Natural killer cell (primary cell): Measurements from ENCODE around the gene KCND2. TPM values are rescaled to one million over a fixed set of nuclear protein-coding genes. Genes with fewer than 3 reads are reported as not detected.

Experiments used
- ATAC-seq, 3 donors: fragments of 150-1000 bp in 2 of 3; fragments of 200-7000 bp in 1 of 3; cut with Tn5 transposase; 1 replicate in 1 of 3; 2 replicates in 2 of 3; pipeline ENCODE4 v1.10.0; 2021; ENCODE audit warnings: mild to moderate bottlenecking in 2 of 3, moderate library complexity in 2 of 3
- DNase-seq, 2 donors: peaks; one replicate each; pipeline versions ENCODE4 v3.0.0 to v3.0.0-alpha.2; 2013 to 2021; ENCODE audit warnings: mixed read lengths in 1 of 2
- H3K27ac ChIP-seq: one replicate; pipeline ENCODE4 v1.5.1; 2013; ENCODE audit warnings: mild to moderate bottlenecking, low read length
- H3K27me3 ChIP-seq: one replicate; pipeline ENCODE4 v1.6.1; 2013; ENCODE audit warnings: low read length; ENCODE audit not compliant: control insufficient read depth, insufficient read depth
- H3K36me3 ChIP-seq: one replicate; pipeline ENCODE4 v1.6.1; 2013; ENCODE audit warnings: low read length; ENCODE audit not compliant: control insufficient read depth, insufficient read depth
- H3K4me1 ChIP-seq: one replicate; pipeline ENCODE4 v1.6.1; 2013; ENCODE audit warnings: low read length; ENCODE audit not compliant: control insufficient read depth, insufficient read depth
- H3K4me3 ChIP-seq: one replicate; pipeline ENCODE4 v1.5.1; 2013; ENCODE audit warnings: low read length
- H3K9me3 ChIP-seq: one replicate; pipeline ENCODE4 v1.6.1; 2013; ENCODE audit warnings: low read length; ENCODE audit not compliant: control insufficient read depth, insufficient read depth
- H3K27ac Mint-ChIP-seq, 2 donors: one replicate each; pipeline ENCODE4 v1.8.0; 2022; ENCODE audit warnings: mild to moderate bottlenecking in 2 of 2, mixed read lengths in 2 of 2, moderate library complexity in 1 of 2
- H3K27me3 Mint-ChIP-seq, 2 donors: one replicate each; pipeline ENCODE4 v1.8.0; 2022; ENCODE audit warnings: low read depth in 2 of 2, mixed read lengths in 2 of 2
- H3K36me3 Mint-ChIP-seq: one replicate; pipeline ENCODE4 v1.8.0; 2022; ENCODE audit warnings: mixed read lengths
- H3K4me1 Mint-ChIP-seq, 2 donors: one replicate each; pipeline ENCODE4 v1.8.0; 2022; ENCODE audit warnings: mixed read lengths in 2 of 2
- H3K4me3 Mint-ChIP-seq: one replicate; pipeline ENCODE4 v1.8.0; 2022; ENCODE audit warnings: mild to moderate bottlenecking, moderate library complexity, mixed read lengths
- H3K9me3 Mint-ChIP-seq, 2 donors: one replicate each; pipeline ENCODE4 v1.8.0; 2022; ENCODE audit warnings: mixed read lengths in 2 of 2
- whole genome bisulfite sequencing: methylation state at CpG from one replicate; pipeline ENCODE4 v1.1.7; 2013; ENCODE audit warnings: missing lambda C conversion rate; ENCODE audit not compliant: insufficient coverage; 5-methylcytosine and 5-hydroxymethylcytosine counted together
- intact Hi-C: fragments of 100-400 bp; cut with micrococcal nuclease; formaldehyde crosslinking; loops from one replicate; pipeline ENCODE4 v1.14.2; 2022
- total RNA-seq, 4 donors: library from RNA; stranded (reverse); fragments of 120-200 nt in 1 of 4; gene quantifications; one replicate each; pipeline versions ENCODE4 v1.2.3 to v1.2.4, GENCODE V29; 2013 to 2022
- TF ChIP-seq, protein P1 (sequence below): fragments of 200-600 bp; IDR thresholded peaks from one replicate; pipeline ENCODE4 v1.8.0; 2022; ENCODE audit warnings: antibody characterized with exemption

KCND2 gene
- total RNA-seq, 3 donors from 2014 or later (not counting 1 experiment from before 2014, with no cell fraction given): not detected

GRCh38 chr7:120273476-120273975 is 551 bp downstream of the KCND2 start:
- Mint-ChIP-seq H3K27me3 (peaks cover 0 to 4% of the 10 kb centered on the region in 2 donors), H3K4me1 (no peaks in the 10 kb centered on the region), H3K9me3 (no peaks in the 10 kb centered on the region), H3K36me3 (no peaks in the 10 kb centered on the region), H3K27ac (no peak overlapping the region), H3K4me3 (no peak overlapping the region)
- Histone ChIP-seq H3K4me3 (no peak overlapping the region), H3K27ac (no peak overlapping the region), H3K27me3 (peaks cover 4% of the 10 kb centered on the region), H3K9me3 (peaks cover 7% of the 10 kb centered on the region), H3K36me3 (no peaks in the 10 kb centered on the region), H3K4me1 (peaks cover 5% of the 10 kb centered on the region)
- TF ChIP-seq, protein P1, sequence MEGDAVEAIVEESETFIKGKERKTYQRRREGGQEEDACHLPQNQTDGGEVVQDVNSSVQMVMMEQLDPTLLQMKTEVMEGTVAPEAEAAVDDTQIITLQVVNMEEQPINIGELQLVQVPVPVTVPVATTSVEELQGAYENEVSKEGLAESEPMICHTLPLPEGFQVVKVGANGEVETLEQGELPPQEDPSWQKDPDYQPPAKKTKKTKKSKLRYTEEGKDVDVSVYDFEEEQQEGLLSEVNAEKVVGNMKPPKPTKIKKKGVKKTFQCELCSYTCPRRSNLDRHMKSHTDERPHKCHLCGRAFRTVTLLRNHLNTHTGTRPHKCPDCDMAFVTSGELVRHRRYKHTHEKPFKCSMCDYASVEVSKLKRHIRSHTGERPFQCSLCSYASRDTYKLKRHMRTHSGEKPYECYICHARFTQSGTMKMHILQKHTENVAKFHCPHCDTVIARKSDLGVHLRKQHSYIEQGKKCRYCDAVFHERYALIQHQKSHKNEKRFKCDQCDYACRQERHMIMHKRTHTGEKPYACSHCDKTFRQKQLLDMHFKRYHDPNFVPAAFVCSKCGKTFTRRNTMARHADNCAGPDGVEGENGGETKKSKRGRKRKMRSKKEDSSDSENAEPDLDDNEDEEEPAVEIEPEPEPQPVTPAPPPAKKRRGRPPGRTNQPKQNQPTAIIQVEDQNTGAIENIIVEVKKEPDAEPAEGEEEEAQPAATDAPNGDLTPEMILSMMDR: no peak
- no peak for DNase-seq
- intact Hi-C loops: no loop called here
- ATAC-seq: no peak
- WGBS: 6% methylated on average over 33 of the region's 38 CpGs

DNA sequence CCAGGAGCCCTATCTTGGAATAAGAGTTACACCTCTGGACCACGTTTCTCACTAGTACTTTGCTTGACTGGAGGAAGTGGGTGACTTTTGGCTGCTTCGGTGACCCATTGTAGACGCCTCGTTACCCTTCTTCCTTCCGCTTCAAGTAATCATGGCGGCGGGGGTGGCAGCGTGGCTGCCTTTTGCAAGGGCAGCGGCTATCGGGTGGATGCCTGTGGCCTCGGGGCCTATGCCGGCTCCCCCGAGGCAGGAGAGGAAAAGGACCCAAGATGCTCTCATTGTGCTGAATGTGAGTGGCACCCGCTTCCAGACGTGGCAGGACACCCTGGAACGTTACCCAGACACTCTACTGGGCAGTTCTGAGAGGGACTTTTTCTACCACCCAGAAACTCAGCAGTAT is 1.5 kb downstream of the KCND2 start:
- Mint-ChIP-seq H3K27me3 (peaks cover 0 to 4% of the 10 kb centered on the region in 2 donors), H3K27ac (no peak overlapping the region), H3K4me3 (no peak overlapping the region), H3K4me1 (no peaks in the 10 kb centered on the region), H3K36me3 (no peaks in the 10 kb centered on the region), H3K9me3 (peaks cover 2% of the 10 kb centered on the region in 2 donors)
- no peak for ATAC-seq
- H3K9me3 ChIP-seq: peaks cover 7% of the 10 kb centered on the region
- 94% methylated on average over 16 of the region's 16 CpGs for WGBS
- intact Hi-C loops: no loop called here
- peaks cover 5% of the 10 kb centered on the region for H3K4me1 ChIP-seq
- TF ChIP-seq, protein P1: no peak
- no peak for DNase-seq
- H3K27ac ChIP-seq: no peak overlapping the region
- H3K4me3 ChIP-seq: no peak overlapping the region
- no peaks in the 10 kb centered on the region for H3K36me3 ChIP-seq
- peaks cover 4% of the 10 kb centered on the region for H3K27me3 ChIP-seq

- H3K36me3 Mint-ChIP-seq: no peaks in the 10 kb centered on the region
- no peaks in the 10 kb centered on the region for H3K36me3 ChIP-seq
- H3K27me3 Mint-ChIP-seq: peaks cover 0 to 4% of the 10 kb centered on the region in 2 donors
- no peak overlapping the region for H3K4me3 Mint-ChIP-seq
- intact Hi-C loops: no loop called here
- H3K27me3 ChIP-seq: peaks cover 4% of the 10 kb centered on the region
- no peaks in the 10 kb centered on the region for H3K4me1 Mint-ChIP-seq
- H3K9me3 Mint-ChIP-seq: peaks cover 2% of the 10 kb centered on the region in 2 donors
- H3K9me3 ChIP-seq: peaks cover 7% of the 10 kb centered on the region
- TF ChIP-seq, protein P1: no peak
- no peak overlapping the region for H3K27ac ChIP-seq
- WGBS: 97% methylated on average over 27 of the region's 27 CpGs
- no peak for ATAC-seq
- H3K27ac Mint-ChIP-seq: no peak overlapping the region
- DNase-seq: no peak
- H3K4me3 ChIP-seq: no peak overlapping the region
- H3K4me1 ChIP-seq: peaks cover 5% of the 10 kb centered on the region
These were observed 1.9 kb downstream of the KCND2 start for GRCh38 chr7:120274899-120275298.

GRCh38 chr7:120276720-120277119 is 3.7 kb downstream of the KCND2 start:
- DNase-seq (no peak), ATAC-seq (no peak)
- Mint-ChIP-seq H3K9me3 (peaks cover 2% of the 10 kb centered on the region in 2 donors), H3K4me3 (no peak overlapping the region), H3K27ac (no peak overlapping the region), H3K36me3 (no peaks in the 10 kb centered on the region), H3K27me3 (peaks cover 0 to 4% of the 10 kb centered on the region in 2 donors), H3K4me1 (no peaks in the 10 kb centered on the region)
- Histone ChIP-seq H3K27ac (no peak overlapping the region), H3K36me3 (no peaks in the 10 kb centered on the region), H3K27me3 (peaks cover 4% of the 10 kb centered on the region), H3K4me3 (no peak overlapping the region), H3K9me3 (peaks cover 7% of the 10 kb centered on the region), H3K4me1 (peaks cover 5% of the 10 kb centered on the region)
- TF ChIP-seq, protein P1: no peak
- intact Hi-C loops: no loop called here
